Tibial nerve (tissue), 4 donors: ENCODE results near the gene TCEA2. TPM values are rescaled to one million over a fixed set of nuclear protein-coding genes. Genes with fewer than 3 reads are reported as not detected.

ENCODE experiments used
- DNase-seq, 2 donors: peaks; one replicate each; pipeline ENCODE4 v3.0.0-alpha.2; 2019; ENCODE audit warnings: low spot score in 2 of 2
- H3K27ac ChIP-seq, 4 donors: fragments of 200-600 bp; sonication (generic) in 3 of 4; one replicate each; pipeline ENCODE4 v1.5.1; 2017 to 2019; ENCODE audit warnings: mild to moderate bottlenecking in 1 of 4
- H3K27me3 ChIP-seq, 2 donors: fragments of 200-600 bp; sonication (generic) in 1 of 2; one replicate each; pipeline versions ENCODE4 v1.5.1 to v1.6.0; 2017 to 2019
- H3K36me3 ChIP-seq, 3 donors: fragments of 200-600 bp; sonication (generic); one replicate each; pipeline ENCODE4 v1.5.1; 2018 to 2019
- H3K4me1 ChIP-seq, 4 donors: fragments of 200-600 bp; sonication (generic) in 3 of 4; one replicate each; pipeline ENCODE4 v1.5.1; 2017 to 2019
- H3K4me3 ChIP-seq, 4 donors: fragments of 200-600 bp; sonication (generic) in 3 of 4; one replicate each; pipeline ENCODE4 v1.5.1; 2017 to 2019; ENCODE audit warnings: mild to moderate bottlenecking in 1 of 4, moderate library complexity in 1 of 4
- H3K9me3 ChIP-seq, 4 donors: fragments of 200-600 bp; sonication (generic) in 3 of 4; one replicate each; pipeline ENCODE4 v1.5.1; 2017 to 2019
- CTCF ChIP-seq, 5 experiments: fragments of 200-600 bp in 3 of 5; fragments of 450-650 bp in 2 of 5; sonication (generic) in 3 of 5; IDR thresholded peaks; one replicate each; pipeline ENCODE4 v1.5.1; 2016 to 2019; ENCODE audit warnings: antibody characterized with exemption in 5 of 5, mild to moderate bottlenecking in 3 of 5, moderate library complexity in 2 of 5
- EP300 ChIP-seq, 2 donors: sonication (generic); formaldehyde crosslinking; IDR thresholded peaks; one replicate each; pipeline ENCODE4 v1.6.1; 2017; ENCODE audit warnings: antibody characterized with exemption in 2 of 2, mild to moderate bottlenecking in 1 of 2
- POLR2A ChIP-seq, 2 donors: fragments of 450-650 bp; IDR thresholded peaks; one replicate each; pipeline ENCODE4 v1.6.1; 2017; ENCODE audit warnings: antibody characterized with exemption in 2 of 2, mild to moderate bottlenecking in 2 of 2, moderate library complexity in 2 of 2
- WGBS, 2 donors: methylation state at CpG; one replicate each; pipeline ENCODE4 v1.1.5; 2018; 5-methylcytosine and 5-hydroxymethylcytosine counted together
- total RNA-seq, 4 donors: library from RNA; depleted of rRNA; stranded (reverse); fragments of >200 nt; gene quantifications; one replicate each; pipeline ENCODE4 v1.1.0, GENCODE V29; 2016

TCEA2 gene
- total RNA-seq, 4 donors from 2014 or later = 45.6 to 62.9 (median 59.2) TPM

DNA sequence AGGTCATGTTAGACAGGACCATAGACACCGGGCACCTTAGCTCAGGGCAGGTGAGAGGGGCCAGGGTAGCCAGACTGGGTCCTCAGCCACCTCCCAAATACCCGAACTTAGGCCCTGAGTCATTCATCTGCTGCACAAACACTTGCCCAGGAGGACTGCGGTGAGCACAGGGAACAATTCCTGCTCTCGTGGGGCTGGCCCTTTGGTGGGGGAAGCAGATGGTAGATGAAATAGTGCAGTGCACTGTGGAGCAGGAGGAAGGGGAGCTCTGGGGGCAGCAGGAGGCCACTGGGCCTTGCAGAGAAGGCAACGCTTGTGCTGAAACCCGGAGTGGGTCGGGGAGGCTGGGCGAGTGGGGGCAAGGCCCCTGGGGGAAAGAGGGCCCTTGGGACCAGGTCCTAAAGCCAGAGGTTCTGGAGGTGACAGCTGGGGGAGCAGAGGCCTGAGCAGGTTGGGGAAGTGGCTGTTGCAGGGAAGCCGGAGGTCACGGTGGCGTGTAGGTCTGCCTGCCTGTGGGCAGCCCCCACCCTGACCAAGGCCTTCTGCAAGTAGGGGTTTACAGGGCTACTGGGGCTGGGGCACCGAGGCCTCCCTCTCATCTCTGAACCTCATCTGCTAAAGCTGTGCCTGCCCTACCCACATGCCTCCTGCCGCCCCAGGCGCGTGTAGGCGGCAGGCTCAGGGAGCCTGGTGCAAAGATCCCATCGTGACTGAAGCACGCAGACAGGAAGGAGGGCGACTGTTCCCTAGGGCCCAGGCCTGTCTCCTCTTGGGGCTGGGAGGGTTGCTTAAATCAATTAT is 49.0 kb downstream of the TCEA2 start:
- 55 to 68% methylated on average over 15 to 19 of the region's 19 CpGs for WGBS, 2 donors
- H3K36me3 ChIP-seq = no peaks in the 10 kb centered on the region

GRCh38 chr20:64112691-64113443 is 49.9 kb downstream of the TCEA2 start:
- Histone ChIP-seq H3K27me3 (no peaks in the 10 kb centered on the region), H3K9me3 (no peaks in the 10 kb centered on the region), H3K27ac (no peak overlapping the region), H3K4me1 (no peaks in the 10 kb centered on the region), H3K36me3 (no peaks in the 10 kb centered on the region), H3K4me3 (no peak overlapping the region)
- no peak for TF ChIP-seq EP300 (IDR thresholded peaks at IDR 0.05)
- DNase-seq = no peak
- 83 to 86% methylated on average over 15 to 16 of the region's 18 CpGs for WGBS, 2 donors

More for the DNA sequence above, 49.0 kb downstream of the TCEA2 start:
- Histone ChIP-seq H3K4me1 (no peaks in the 10 kb centered on the region), H3K4me3 (no peak overlapping the region), H3K9me3 (no peaks in the 10 kb centered on the region), H3K27ac (no peak overlapping the region), H3K27me3 (no peaks in the 10 kb centered on the region)
- no peak for DNase-seq
- TF ChIP-seq POLR2A (IDR thresholded peaks at IDR 0.05) = no peak
- no peak for TF ChIP-seq CTCF (IDR thresholded peaks at IDR 0.05)
- TF ChIP-seq EP300 (IDR thresholded peaks at IDR 0.05) = no peak

DNA sequence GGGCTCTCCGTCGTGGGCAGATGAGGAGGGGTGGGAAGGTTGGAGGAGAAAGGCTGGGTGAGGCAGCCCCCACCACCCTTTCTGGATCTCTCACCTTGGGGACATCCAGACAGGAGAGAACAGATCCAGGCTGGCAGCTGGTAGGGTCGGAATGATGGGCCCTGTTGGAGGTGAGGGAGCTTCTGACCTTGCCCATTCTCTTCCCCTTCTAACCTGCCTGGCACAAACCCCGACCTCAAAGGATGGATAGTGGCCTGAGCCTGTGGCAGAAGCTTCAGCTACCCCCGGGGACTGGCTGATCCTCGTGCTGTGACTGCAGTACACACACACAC is 50.4 kb downstream of the TCEA2 start:
- no peaks in the 10 kb centered on the region for H3K9me3 ChIP-seq
- no peaks in the 10 kb centered on the region for H3K36me3 ChIP-seq
- H3K27me3 ChIP-seq = no peaks in the 10 kb centered on the region
- H3K27ac ChIP-seq = no peak overlapping the region
- DNase-seq = no peak
- 62 to 80% methylated on average over 6 of the region's 6 CpGs for WGBS, 2 donors
- H3K4me3 ChIP-seq = no peak overlapping the region
- no peaks in the 10 kb centered on the region for H3K4me1 ChIP-seq
- TF ChIP-seq CTCF (IDR thresholded peaks at IDR 0.05) (no peak), EP300 (IDR thresholded peaks at IDR 0.05) (no peak), POLR2A (IDR thresholded peaks at IDR 0.05) (no peak)

DNA sequence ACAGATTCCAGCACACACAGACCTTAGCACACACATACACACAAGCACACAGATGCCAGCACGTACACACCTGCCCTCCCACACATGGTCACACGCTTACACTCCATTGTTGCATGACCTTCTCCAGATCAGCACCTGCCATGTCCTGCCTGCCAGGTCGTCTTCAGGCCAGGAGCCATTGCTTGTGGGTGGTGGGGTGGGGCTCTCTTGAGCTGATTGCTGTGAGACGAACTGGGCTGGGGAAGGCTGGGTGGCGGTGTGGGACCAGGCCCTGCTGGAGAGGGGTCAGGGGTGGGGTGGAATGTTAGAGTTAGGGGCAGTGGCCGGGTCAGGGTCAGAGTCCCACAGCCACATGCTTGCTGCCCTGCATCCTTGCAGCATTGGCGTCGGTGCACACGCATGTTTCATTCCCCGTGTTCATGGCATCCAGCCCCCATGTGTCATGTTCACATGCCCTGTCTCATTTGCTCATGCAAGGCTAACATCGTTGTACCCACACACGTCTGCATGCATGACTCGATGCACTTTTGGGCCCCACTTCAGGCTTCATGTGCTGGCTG is 50.9 kb downstream of the TCEA2 start:
- no peak overlapping the region for H3K27ac ChIP-seq
- H3K9me3 ChIP-seq = no peaks in the 10 kb centered on the region
- H3K4me1 ChIP-seq = no peaks in the 10 kb centered on the region
- no peaks in the 10 kb centered on the region for H3K36me3 ChIP-seq
- no peaks in the 10 kb centered on the region for H3K27me3 ChIP-seq
- TF ChIP-seq EP300 (IDR thresholded peaks at IDR 0.05) (no peak), POLR2A (IDR thresholded peaks at IDR 0.05) (no peak), CTCF (IDR thresholded peaks at IDR 0.05) (no peak)
- no peak for DNase-seq
- no peak overlapping the region for H3K4me3 ChIP-seq
- WGBS, 2 donors = 76 to 79% methylated on average over 13 of the region's 13 CpGs

DNA sequence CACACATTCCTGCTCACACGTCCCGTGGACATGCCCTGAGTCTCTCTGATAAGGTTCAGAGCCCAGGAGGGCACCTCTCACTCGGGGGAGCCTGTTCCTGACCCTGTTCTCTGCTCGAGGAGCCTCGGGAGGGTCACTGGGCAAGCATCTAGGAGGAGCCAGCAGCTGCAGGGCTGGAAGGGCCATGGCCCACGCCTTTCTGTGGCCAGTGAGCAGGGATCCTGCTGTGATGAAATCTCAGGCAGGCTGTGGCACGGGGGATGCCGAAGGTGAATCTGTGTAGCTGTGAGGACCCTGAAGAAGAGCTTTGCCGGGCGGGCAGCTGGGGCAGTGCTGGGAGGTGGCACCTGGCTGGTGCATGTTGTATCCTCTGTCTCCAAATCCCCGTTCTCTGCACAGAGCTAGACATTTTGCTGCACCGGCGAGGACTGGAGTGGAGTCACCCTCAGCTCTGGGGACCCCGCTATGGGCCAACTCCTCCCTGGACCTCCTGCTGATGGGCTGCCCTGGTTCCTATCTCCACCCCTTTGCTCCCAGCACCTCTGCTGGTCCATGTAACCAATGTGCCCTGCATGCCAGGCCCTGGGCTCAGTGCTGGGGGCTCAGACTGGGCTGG is 51.5 kb downstream of the TCEA2 start:
- no peaks in the 10 kb centered on the region for H3K27me3 ChIP-seq
- DNase-seq = no peak
- no peaks in the 10 kb centered on the region for H3K9me3 ChIP-seq
- WGBS, 2 donors = 76% methylated on average over 14 of the region's 14 CpGs
- H3K4me1 ChIP-seq = no peaks in the 10 kb centered on the region
- TF ChIP-seq CTCF (IDR thresholded peaks at IDR 0.05) = no peak
- no peak for TF ChIP-seq EP300 (IDR thresholded peaks at IDR 0.05)
- no peak for TF ChIP-seq POLR2A (IDR thresholded peaks at IDR 0.05)
- H3K27ac ChIP-seq = no peak overlapping the region
- H3K36me3 ChIP-seq = no peaks in the 10 kb centered on the region
- no peak overlapping the region for H3K4me3 ChIP-seq
